GM12801 (cell line): Measurements from ENCODE around the gene CASP6.

Experiments used
- CTCF ChIP-seq: IDR thresholded peaks from one replicate; pipeline ENCODE4 v1.5.1; 2011; ENCODE audit warnings: control low read depth; ENCODE audit not compliant: insufficient read length; ENCODE audit errors: extremely low read depth

CASP6 gene

GRCh38 chr4:109675843-109676242 lies 27.4 kb downstream of the CASP6 start:
- no peak for TF ChIP-seq CTCF

GRCh38 chr4:109675181-109675580 lies 28.1 kb downstream of the CASP6 start:
- TF ChIP-seq CTCF: no peak

- TF ChIP-seq CTCF: no peak
Measured at GRCh38 chr4:109673303-109673702, 29.9 kb downstream of the CASP6 start.

GRCh38 chr4:109672169-109672930 lies 30.9 kb downstream of the CASP6 start:
- no peak for TF ChIP-seq CTCF

DNA sequence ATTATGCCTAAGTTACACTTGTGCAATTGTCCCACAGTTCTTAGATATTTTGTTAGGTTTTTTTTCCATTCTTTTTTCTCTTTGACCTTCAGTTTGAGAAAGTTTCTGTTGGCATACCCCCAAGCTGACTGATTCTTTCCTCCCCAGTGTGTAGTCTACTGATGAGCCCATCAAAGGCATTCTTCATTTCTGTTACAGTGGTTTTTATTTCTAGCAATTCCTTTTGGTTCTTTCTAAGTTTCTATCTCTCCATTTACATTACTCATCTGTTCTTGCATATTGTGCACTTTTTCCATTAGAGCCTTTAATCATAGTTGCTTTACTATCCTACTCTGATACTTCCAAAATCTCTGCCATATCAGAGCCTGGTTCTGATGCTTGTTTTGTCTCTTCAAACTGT lies 31.9 kb downstream of the CASP6 start:
- TF ChIP-seq CTCF: no peak

DNA sequence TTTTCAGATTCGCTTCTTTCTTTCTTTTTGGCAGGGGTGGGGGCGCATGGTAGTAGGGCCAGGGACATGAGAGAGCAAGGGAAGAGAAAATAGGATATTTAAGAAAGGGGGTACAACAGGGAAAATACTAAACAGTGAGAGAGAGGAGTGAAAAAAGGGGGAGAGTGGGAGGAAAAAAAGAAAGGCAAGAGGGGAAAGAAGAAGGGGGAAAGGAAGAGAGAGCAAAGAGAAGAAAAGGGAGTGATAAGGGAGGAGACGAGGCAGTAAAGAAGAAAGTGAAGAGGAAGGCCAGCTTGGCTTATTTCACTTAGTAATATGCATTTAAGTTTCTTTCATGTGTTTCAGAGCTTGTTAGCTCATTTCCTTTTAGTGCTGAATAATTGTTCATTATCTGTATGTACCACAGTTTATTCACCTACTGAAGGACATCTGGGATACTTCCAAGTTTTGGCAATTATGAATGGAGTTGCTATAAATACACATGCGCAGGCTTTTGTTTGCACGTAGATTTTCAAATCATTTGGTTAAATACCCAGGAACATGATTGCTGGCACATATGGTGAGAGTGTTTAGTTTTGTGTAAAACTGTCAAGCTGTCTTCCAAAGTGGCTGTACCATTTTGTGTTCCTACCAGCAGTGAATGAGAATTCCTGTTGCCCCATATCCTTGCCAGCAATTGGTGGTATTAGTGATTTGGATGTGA lies 37.3 kb downstream of the CASP6 start:
- no peak for TF ChIP-seq CTCF

DNA sequence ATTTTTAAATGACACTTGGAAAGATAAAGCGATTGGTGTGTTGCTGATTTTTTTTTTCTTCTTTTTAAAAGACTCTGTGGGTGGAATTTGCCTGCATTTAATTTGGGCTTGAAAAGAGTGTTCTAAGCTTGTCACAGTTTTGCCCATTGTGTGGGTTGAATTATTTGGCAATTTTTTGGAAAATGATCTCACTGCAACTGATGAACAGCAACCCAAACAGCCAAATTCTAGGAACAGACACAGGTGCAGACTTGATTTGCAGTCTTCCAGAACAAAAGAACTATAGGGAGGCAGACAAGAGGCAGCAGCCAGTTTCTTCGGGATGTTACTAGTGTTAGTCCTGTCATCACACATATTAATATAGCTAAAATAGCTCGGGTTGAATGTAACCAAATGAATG lies 40.5 kb downstream of the CASP6 start:
- no peak for TF ChIP-seq CTCF
